H1 (cell line): Measurements from ENCODE around the gene MCM3AP. TPM values are rescaled to one million over a fixed set of nuclear protein-coding genes. Genes with fewer than 3 reads are reported as not detected.

Source experiments
- CTCF ChIA-PET: fragments of 300-600 bp; sonication (Branson Sonifier 250); formaldehyde crosslinking; loops from one replicate; lab custom pipeline; 2021; ENCODE audit not compliant: partially characterized antibody; lab: Charles Lee
- POLR2A ChIA-PET: fragments of 300-600 bp; sonication (Branson Sonifier 250); formaldehyde crosslinking; loops from one replicate; lab custom pipeline; 2021; ENCODE audit warnings: inconsistent platforms; ENCODE audit not compliant: partially characterized antibody; lab: Charles Lee
- DNase-seq, 2 experiments: peaks; one replicate each; pipeline versions ENCODE4 v3.0.0 to v3.0.0-alpha.2; 2010 to 2022; ENCODE audit warnings: low spot score in 2 of 2, low read depth in 1 of 2, mixed read lengths in 1 of 2
- FAIRE-seq: peaks from 2 replicates; lab custom pipeline; 2011; peaks lifted over from hg19 to GRCh38; lab: Jason Lieb, UNC
- H2AFZ ChIP-seq: 2 replicates; pipeline ENCODE4 v1.8.1; 2012; ENCODE audit warnings: low read length, inconsistent platforms
- H2AK5ac ChIP-seq: 2 replicates; pipeline ENCODE4 v1.6.1; 2013; ENCODE audit warnings: low read depth, low read length
- H2BK120ac ChIP-seq: replicated peaks from 2 replicates; pipeline ENCODE3; 2013; ENCODE audit warnings: low read depth, low read length, inconsistent platforms
- H2BK12ac ChIP-seq: 2 replicates; pipeline ENCODE4 v1.6.1; 2013; ENCODE audit warnings: low read depth, low read length
- H2BK15ac ChIP-seq: 2 replicates; pipeline ENCODE4 v1.6.1; 2013; ENCODE audit warnings: low read length
- H2BK20ac ChIP-seq: 2 replicates; pipeline ENCODE4 v1.6.1; 2013; ENCODE audit warnings: low read length
- H2BK5ac ChIP-seq: 2 replicates; pipeline ENCODE4 v1.6.1; 2013; ENCODE audit warnings: low read depth, low read length
- H3K14ac ChIP-seq: 2 replicates; pipeline ENCODE4 v1.6.1; 2013; ENCODE audit warnings: inconsistent platforms; ENCODE audit not compliant: insufficient read length
- H3K18ac ChIP-seq: 2 replicates; pipeline ENCODE4 v1.6.1; 2013; ENCODE audit warnings: low read length; ENCODE audit errors: extremely low read depth
- H3K23ac ChIP-seq: 2 replicates; pipeline ENCODE4 v1.6.1; 2013; ENCODE audit warnings: inconsistent platforms; ENCODE audit not compliant: insufficient read length
- H3K23me2 ChIP-seq: 2 replicates; pipeline ENCODE4 v1.6.1; 2013; ENCODE audit warnings: low read depth, low read length
- H3K27ac ChIP-seq: 2 replicates; pipeline ENCODE4 v1.6.1; 2011; ENCODE audit warnings: low read depth, low read length, inconsistent platforms
- H3K27me3 ChIP-seq, 4 experiments: replicated peaks in 1 of 4; 1 replicate in 1 of 4; 2 replicates in 3 of 4; pipeline versions ENCODE4 v1.6.1 to v1.8.1; 2011 to 2013; ENCODE audit warnings: low read length in 3 of 4, mild to moderate bottlenecking in 3 of 4, inconsistent platforms in 2 of 4, mixed read lengths in 2 of 4, moderate library complexity in 1 of 4; ENCODE audit not compliant: control insufficient read depth in 3 of 4, insufficient read depth in 3 of 4; ENCODE audit errors: extremely low read depth in 1 of 4
- H3K36me3 ChIP-seq, 4 experiments: 2 replicates each; pipeline versions ENCODE4 v1.6.1 to v1.8.1; 2011 to 2013; ENCODE audit warnings: mild to moderate bottlenecking in 4 of 4, low read length in 3 of 4, moderate library complexity in 2 of 4, control low read depth in 1 of 4, inconsistent platforms in 1 of 4; ENCODE audit not compliant: insufficient read depth in 4 of 4, control insufficient read depth in 2 of 4
- H3K4ac ChIP-seq: replicated peaks from 2 replicates; pipeline ENCODE3; 2013; ENCODE audit warnings: low read length, low read depth, mixed read lengths, inconsistent platforms; ENCODE audit not compliant: insufficient read length
- H3K4me1 ChIP-seq, 4 experiments: replicated peaks in 1 of 4; 1 replicate in 1 of 4; 2 replicates in 3 of 4; pipeline versions ENCODE4 v1.6.1 to v1.8.1; 2011 to 2013; ENCODE audit warnings: low read length in 3 of 4, inconsistent platforms in 2 of 4, mixed read lengths in 1 of 4; ENCODE audit not compliant: insufficient read depth in 4 of 4, control insufficient read depth in 3 of 4
- H3K4me2 ChIP-seq, 2 experiments: 2 replicates each; pipeline versions ENCODE4 v1.6.1 to v1.8.1; 2011 to 2013; ENCODE audit warnings: low read depth in 2 of 2, low read length in 2 of 2, control low read depth in 1 of 2, inconsistent platforms in 1 of 2, mild to moderate bottlenecking in 1 of 2; ENCODE audit not compliant: insufficient read depth in 1 of 2
- H3K4me3 ChIP-seq, 4 experiments: fragments of 200-600, 300-600 bp in 1 of 4; sonication (generic), shearing (Covaris generic), sonication (Bioruptor Twin) in 1 of 4; 2 replicates each; pipeline versions ENCODE4 v1.5.1 to v1.8.1; 2011 to 2016; ENCODE audit warnings: low read length in 4 of 4, low read depth in 3 of 4, control low read depth in 2 of 4, inconsistent platforms in 2 of 4, mild to moderate bottlenecking in 2 of 4, mixed read lengths in 1 of 4, moderate library complexity in 1 of 4; ENCODE audit not compliant: insufficient read depth in 2 of 4; ENCODE audit errors: extremely low read depth in 1 of 4
- H3K56ac ChIP-seq: replicated peaks from 2 replicates; pipeline ENCODE3; 2013; ENCODE audit warnings: low read depth, mild to moderate bottlenecking, mixed read lengths, low read length, inconsistent platforms; ENCODE audit not compliant: insufficient read length
- H3K79me1 ChIP-seq: 2 replicates; pipeline ENCODE4 v1.6.1; 2013; ENCODE audit warnings: low read depth, low read length, control low read depth
- H3K79me2 ChIP-seq, 2 experiments: 2 replicates each; pipeline versions ENCODE4 v1.6.1 to v1.8.1; 2012 to 2013; ENCODE audit warnings: low read length in 2 of 2, mild to moderate bottlenecking in 2 of 2, inconsistent platforms in 1 of 2; ENCODE audit not compliant: insufficient read depth in 2 of 2, control insufficient read depth in 1 of 2
- H3K9ac ChIP-seq, 4 experiments: replicated peaks in 1 of 4; 1 replicate in 1 of 4; 2 replicates in 3 of 4; pipeline versions ENCODE4 v1.6.1 to v1.8.1; 2011 to 2013; ENCODE audit warnings: low read depth in 3 of 4, low read length in 3 of 4, control low read depth in 2 of 4, mild to moderate bottlenecking in 2 of 4, moderate library complexity in 2 of 4, inconsistent platforms in 1 of 4; ENCODE audit errors: extremely low read depth in 1 of 4
- H3K9me3 ChIP-seq, 2 experiments: 2 replicates each; pipeline versions ENCODE4 v1.6.1 to v1.8.1; 2012 to 2013; ENCODE audit warnings: mild to moderate bottlenecking in 2 of 2, moderate library complexity in 2 of 2, control low read depth in 1 of 2, inconsistent platforms in 1 of 2, low read depth in 1 of 2, low read length in 1 of 2, mixed read lengths in 1 of 2; ENCODE audit not compliant: insufficient read depth in 2 of 2
- H4K20me1 ChIP-seq, 2 experiments: replicated peaks in 1 of 2; 2 replicates each; pipeline versions ENCODE3 to v1.8.1; 2011 to 2013; ENCODE audit warnings: inconsistent platforms in 2 of 2, low read length in 2 of 2, mild to moderate bottlenecking in 1 of 2; ENCODE audit not compliant: insufficient read depth in 2 of 2, control insufficient read depth in 1 of 2
- H4K5ac ChIP-seq: 2 replicates; pipeline ENCODE4 v1.6.1; 2013; ENCODE audit warnings: low read length, low read depth, mixed read lengths, inconsistent platforms; ENCODE audit not compliant: insufficient read length
- H4K8ac ChIP-seq: 2 replicates; pipeline ENCODE4 v1.8.0; 2013; ENCODE audit warnings: mild to moderate bottlenecking, moderate library complexity, low read length, inconsistent platforms; ENCODE audit not compliant: insufficient read depth; ENCODE audit errors: extremely low read depth
- H4K91ac ChIP-seq: replicated peaks from 2 replicates; pipeline ENCODE3; 2013; ENCODE audit warnings: low read length, mixed read lengths, inconsistent platforms; ENCODE audit not compliant: insufficient read length
- CEBPB ChIP-seq: IDR thresholded peaks from 2 replicates; pipeline ENCODE4 v1.6.1; 2012; ENCODE audit warnings: low read depth, low read length
- CTBP2 ChIP-seq: IDR thresholded peaks from 2 replicates; pipeline ENCODE4 v1.7.0; 2011; ENCODE audit warnings: borderline replicate concordance, mild to moderate bottlenecking, moderate library complexity, mixed read lengths, low read length; ENCODE audit not compliant: insufficient read depth, insufficient read length
- GTF2F1 ChIP-seq: IDR thresholded peaks from 2 replicates; pipeline ENCODE4 v1.6.1; 2012; ENCODE audit warnings: low read depth, low read length, improper control_type of control experiment, borderline replicate concordance
- HDAC6 ChIP-seq: IDR thresholded peaks from one replicate; pipeline ENCODE4 v1.7.1; 2012; ENCODE audit warnings: low read depth, mild to moderate bottlenecking, inconsistent platforms, low read length, moderate library complexity
- KDM5A ChIP-seq: fragments of 200-600 bp; IDR thresholded peaks from 2 replicates; pipeline ENCODE4 v1.7.1; 2012; ENCODE audit warnings: mild to moderate bottlenecking, low read length, inconsistent platforms, mixed read lengths
- POLR2AphosphoS5 ChIP-seq: IDR thresholded peaks from 2 replicates; pipeline ENCODE4 v1.6.1; 2011; ENCODE audit warnings: low read depth, low read length
- POU5F1 ChIP-seq: IDR thresholded peaks from 2 replicates; pipeline ENCODE4 v1.6.1; 2011; ENCODE audit warnings: low read depth, mild to moderate bottlenecking, low read length, moderate library complexity
- RNF2 ChIP-seq: fragments of 200-900, 300-1000 bp; sonication (generic); IDR thresholded peaks from 2 replicates; pipeline ENCODE4 v1.7.1; 2016; ENCODE audit warnings: borderline replicate concordance, low read depth, mild to moderate bottlenecking, antibody characterized with exemption, low read length; ENCODE audit not compliant: poor library complexity, severe bottlenecking; ENCODE audit errors: missing control alignments
- SAP30 ChIP-seq: fragments of 300-600 bp; sonication (generic); IDR thresholded peaks from 2 replicates; pipeline ENCODE4 v1.7.1; 2012; ENCODE audit warnings: low read length, moderate library complexity, mild to moderate bottlenecking, inconsistent platforms; ENCODE audit not compliant: insufficient read depth, insufficient replicate concordance
- SP4 ChIP-seq: IDR thresholded peaks from 2 replicates; pipeline ENCODE4 v1.6.1; 2012; ENCODE audit warnings: low read length, inconsistent platforms
- SRF ChIP-seq: IDR thresholded peaks from 2 replicates; pipeline ENCODE4 v1.6.1; 2011; ENCODE audit warnings: mild to moderate bottlenecking, low read depth, low read length, moderate library complexity
- ZNF274 ChIP-seq: IDR thresholded peaks from 2 replicates; pipeline ENCODE4 v1.7.0; 2012; ENCODE audit warnings: low read length, borderline replicate concordance; ENCODE audit errors: extremely low read depth
- WGBS, 2 experiments: shearing (Covaris generic) in 1 of 2; methylation state at CpG; one replicate each; pipeline versions ENCODE4 v1.1.6 to v1.1.7; 2013 to 2015; ENCODE audit warnings: low lambda C conversion rate in 2 of 2, mixed read lengths in 2 of 2, inconsistent platforms in 1 of 2, low coverage in 1 of 2, missing lambda C conversion rate in 1 of 2; ENCODE audit not compliant: insufficient replicate concordance in 2 of 2, insufficient coverage in 1 of 2, insufficient read length in 1 of 2; ENCODE audit errors: extremely low coverage in 1 of 2, missing lambda C conversion rate in 1 of 2; 5-methylcytosine and 5-hydroxymethylcytosine counted together
- polyA plus RNA-seq, 7 experiments: library from polyadenylated mRNA; depleted of rRNA in 3 of 7; stranded (reverse) in 5 of 7; unstranded in 2 of 7; fragments of >200 nt in 5 of 7; fragments of 200-250 nt in 2 of 7; gene quantifications; 1 replicate in 5 of 7; 2 replicates in 1 of 7; 4 replicates in 1 of 7; pipeline versions ENCODE4 v1.2.1 to v1.2.3, GENCODE V29; 2011 to 2013; ENCODE audit warnings: missing spikeins in 2 of 7, mixed read lengths in 2 of 7
- total RNA-seq: library from RNA; stranded (reverse); fragmentation: NEBNext Ultra II Directional; extraction: Animal tissue kit (Norgen Biotek cat#: 25700); gene quantifications from 2 replicates; pipeline ENCODE4 v1.2.1, GENCODE V29; 2021

MCM3AP gene
- total and polyA plus RNA-seq, 2 of the 8 experiments (the other 6 are each of a cell fraction or from before 2014, with no cell fraction given), result 37.2 to 119 TPM

DNA sequence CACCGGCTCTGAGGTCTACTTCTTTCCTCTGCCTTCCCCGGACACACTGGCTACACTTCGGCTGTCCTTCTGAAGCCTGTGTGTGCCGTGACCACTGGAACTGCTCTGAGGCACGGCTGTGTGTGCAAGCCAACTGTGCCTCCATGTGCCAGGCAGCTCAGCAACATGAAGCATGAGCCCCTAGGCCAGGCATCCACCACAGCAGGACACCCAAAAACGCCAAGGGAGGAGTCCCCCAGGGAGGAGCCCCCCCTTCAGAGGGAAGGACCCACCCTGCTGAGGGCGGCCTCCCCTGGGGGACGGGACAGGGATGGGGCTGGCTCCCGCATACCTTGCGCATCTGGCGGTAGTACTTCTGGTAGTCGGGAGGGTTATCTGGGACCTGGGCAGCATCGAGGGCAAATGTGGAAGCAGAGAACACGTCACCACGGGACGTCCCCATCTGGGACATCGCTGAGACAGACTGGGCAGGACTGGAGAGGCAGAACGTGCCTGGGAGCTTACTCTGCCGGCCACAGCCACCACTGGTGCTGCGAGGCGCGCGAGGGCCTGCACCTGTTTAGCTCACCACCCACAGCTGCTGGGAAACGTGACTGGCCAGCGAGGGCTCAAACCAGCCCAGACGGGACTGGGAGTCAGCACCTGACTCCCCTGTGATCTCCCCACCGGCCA, 77.4 kb downstream of the MCM3AP start:
- H2BK120ac ChIP-seq, result no peak overlapping the region
- no peaks in the 10 kb centered on the region for H3K4me1 ChIP-seq
- no peak for FAIRE-seq
- H3K9ac ChIP-seq, result no peak overlapping the region
- H3K79me1 ChIP-seq, result no peaks in the 10 kb centered on the region
- H3K14ac ChIP-seq, result no peak overlapping the region
- H2AK5ac ChIP-seq, result no peak overlapping the region
- POLR2A ChIA-PET, result no interaction called here
- H2BK20ac ChIP-seq, result no peak overlapping the region
- no peak for TF ChIP-seq HDAC6
- TF ChIP-seq GTF2F1, result no peak
- TF ChIP-seq SP4, result no peak
- TF ChIP-seq KDM5A, result no peak
- TF ChIP-seq SRF, result no peak
- TF ChIP-seq POU5F1, result no peak
- no peak for TF ChIP-seq POLR2AphosphoS5
- TF ChIP-seq CEBPB, result no peak
- no peak for TF ChIP-seq SAP30
- no peak for TF ChIP-seq CTBP2
- no peak for TF ChIP-seq ZNF274
- no peak for TF ChIP-seq RNF2
- no peak for DNase-seq
- H2AFZ ChIP-seq, result no peak overlapping the region
- no peak overlapping the region; the same call in 1 of the 2 replicates for H2BK5ac ChIP-seq
- H3K4ac ChIP-seq, result no peak overlapping the region
- peaks cover 10 to 41% (median 29%) of the 10 kb centered on the region in 4 experiments; a peak in 7 of 8 replicates for H3K36me3 ChIP-seq
- no peak overlapping the region for H3K27ac ChIP-seq
- H3K4me3 ChIP-seq, result no peak overlapping the region
- CTCF ChIA-PET, result interaction anchor here (0.6 to 1.3 kb wide), 4 partner anchors 7 to 225 kb away, joined by 3 to 4 read pairs (median 4); no protein-coding TSS in a partner anchor
- H3K9me3 ChIP-seq, result no peaks in the 10 kb centered on the region
- no peak overlapping the region for H3K23ac ChIP-seq
- no peak overlapping the region for H3K4me2 ChIP-seq
- no peak overlapping the region for H4K5ac ChIP-seq
- H3K27me3 ChIP-seq, result no peaks in the 10 kb centered on the region
- no peak overlapping the region for H3K18ac ChIP-seq
- H3K56ac ChIP-seq, result no peak overlapping the region
- H2BK15ac ChIP-seq, result no peak overlapping the region
- H4K8ac ChIP-seq, result no peak overlapping the region
- H2BK12ac ChIP-seq, result no peak overlapping the region
- H3K79me2 ChIP-seq, result no peaks in the 10 kb centered on the region
- no peak overlapping the region for H4K91ac ChIP-seq
- H3K23me2 ChIP-seq, result no peaks in the 10 kb centered on the region
- WGBS, 2 experiments, result 85% methylated on average over 27 of the region's 27 CpGs; no CpG with 5 or more reads in 1 of the 2 experiments
- H4K20me1 ChIP-seq, result peaks cover 7 to 23% of the 10 kb centered on the region in 2 experiments
